ENCODE results near the gene MARCO. TPM values are rescaled to one million over a fixed set of nuclear protein-coding genes. Genes with fewer than 3 reads are reported as not detected.

MARCO gene
- total and polyA plus RNA-seq, 2 donors (not counting 3 experiments of a cell fraction or from before 2014, with no cell fraction given), result not detected

GRCh38 chr2:118932949-118933348, 9.0 kb upstream of the MARCO start:
- ChIA-PET CTCF (no interaction called here), POLR2A (no interaction called here)
- DNase-seq (ENCODE audit: low read depth, low spot score) (no peak), FAIRE-seq (no peak)
- Histone ChIP-seq H3K27me3 (ENCODE audit: control insufficient read depth in 2 of 2, insufficient read depth in 2 of 2, low read length in 2 of 2) (no peaks in the 10 kb centered on the region), H3K9me3 (replicated peaks; ENCODE audit: control insufficient read depth, insufficient read depth, low read length) (no peaks in the 10 kb centered on the region), H3K9ac (replicated peaks; ENCODE audit: extremely low read depth, insufficient read depth, low read length) (no peak overlapping the region), H4K20me1 (replicated peaks; ENCODE audit: control insufficient read depth, extremely low read depth, insufficient read depth, low read length) (no peaks in the 10 kb centered on the region), H3K4me1 (ENCODE audit: control insufficient read depth, extremely low read depth, insufficient read depth, low read length) (no peaks in the 10 kb centered on the region), H3K4me2 (ENCODE audit: insufficient read depth, low read length) (no peak overlapping the region), H3K4me3 (replicated peaks in 1 of 3; ENCODE audit: insufficient read depth in 1 of 3, low read depth in 1 of 3, low read length in 3 of 3) (no peak overlapping the region), H3K79me2 (ENCODE audit: control insufficient read depth, insufficient read depth, low read length) (no peaks in the 10 kb centered on the region), H3K9me1 (replicated peaks; ENCODE audit: control insufficient read depth, extremely low read depth, insufficient read depth, low read length) (no peaks in the 10 kb centered on the region), H2AFZ (ENCODE audit: low read depth, low read length) (no peak overlapping the region), H3K36me3 (ENCODE audit: control insufficient read depth in 2 of 2, extremely low read depth in 1 of 2, insufficient read depth in 2 of 2, low read length in 2 of 2) (no peaks in the 10 kb centered on the region), H3K27ac (ENCODE audit: insufficient read depth, low read depth, low read length) (no peak overlapping the region)
- TF ChIP-seq FOS (IDR thresholded peaks at IDR 0.05; ENCODE audit: borderline replicate concordance, insufficient read depth, low read length), result no peak
- no peak for TF ChIP-seq JUN (IDR thresholded peaks at IDR 0.05; ENCODE audit: borderline replicate concordance, insufficient read depth, insufficient read length, low read depth)
- TF ChIP-seq MAX (IDR thresholded peaks at IDR 0.05; ENCODE audit: insufficient read depth, insufficient read length), result no peak
- TF ChIP-seq MYC (IDR thresholded peaks at IDR 0.05; ENCODE audit: low read depth, low read length), result no peak
- no peak for TF ChIP-seq EZH2 (IDR thresholded peaks at IDR 0.05; ENCODE audit: borderline replicate concordance, low read depth, low read length, severe bottlenecking)
- TF ChIP-seq POLR2A (IDR thresholded peaks at IDR 0.05; ENCODE audit: low read depth, low read length), result no peak
- no peak for TF ChIP-seq GATA2 (IDR thresholded peaks at IDR 0.05; ENCODE audit: insufficient read depth, insufficient read length, low read depth, low read length)
- no peak for TF ChIP-seq POLR2AphosphoS5 (IDR thresholded peaks at IDR 0.05; ENCODE audit: insufficient read depth, low read depth, low read length)
- no peak for TF ChIP-seq CTCF (IDR thresholded peaks at IDR 0.05; ENCODE audit: extremely low read depth in 1 of 2, insufficient read depth in 1 of 2, low read depth in 1 of 2, low read length in 2 of 2)
- dilution Hi-C loops (cut with MboI; ENCODE audit: extremely low pct_ligation_motif_present, low sequenced_read_pairs) (no loop called here), intact Hi-C loops (cut with micrococcal nuclease) (no loop called here)
- BruUV-seq (replicated peaks), result no TSS peak
